HG02973 (cell line): ENCODE data around the gene SNAPC4.

ENCODE experiments used
- ATAC-seq: cut with Tn5 transposase; IDR thresholded peaks from one replicate; pipeline ENCODE4 v1.9.1; 2021; ENCODE audit warnings: moderate library complexity; ENCODE audit not compliant: unreplicated experiment

Gene SNAPC4

GRCh38 chr9:136393531-136393930 is 6.4 kb downstream of the SNAPC4 start:
- no peak for ATAC-seq

- ATAC-seq: no peak
These were observed 7.2 kb downstream of the SNAPC4 start for GRCh38 chr9:136392538-136393449.

GRCh38 chr9:136391737-136392537 is 8.0 kb downstream of the SNAPC4 start:
- ATAC-seq: no peak

DNA sequence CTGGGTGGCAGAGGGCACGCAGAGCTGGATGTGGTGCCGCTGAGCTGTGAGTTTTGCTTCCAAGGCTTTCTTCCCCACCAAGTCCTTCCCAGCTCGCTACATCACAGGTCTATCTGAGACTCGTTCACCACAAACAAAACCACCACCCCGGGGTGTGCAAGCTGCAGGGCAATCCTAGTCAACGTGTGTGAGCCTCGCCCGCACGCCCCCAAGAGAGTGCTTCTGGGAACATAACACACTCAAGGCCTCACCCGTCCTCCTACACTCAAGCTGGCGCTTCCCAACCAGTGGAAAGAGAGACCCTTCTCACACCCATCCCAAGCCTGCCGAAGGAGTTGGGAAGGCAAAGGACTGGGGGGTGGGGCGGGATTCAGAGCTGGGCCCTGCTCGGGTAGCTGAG is 10.6 kb downstream of the SNAPC4 start:
- ATAC-seq: no peak

GRCh38 chr9:136387217-136387616 is 12.8 kb downstream of the SNAPC4 start:
- ATAC-seq: no peak

GRCh38 chr9:136386018-136386417 is 14.0 kb downstream of the SNAPC4 start:
- no peak for ATAC-seq

- ATAC-seq: no peak
These were observed 15.0 kb downstream of the SNAPC4 start for GRCh38 chr9:136385015-136385414.

DNA sequence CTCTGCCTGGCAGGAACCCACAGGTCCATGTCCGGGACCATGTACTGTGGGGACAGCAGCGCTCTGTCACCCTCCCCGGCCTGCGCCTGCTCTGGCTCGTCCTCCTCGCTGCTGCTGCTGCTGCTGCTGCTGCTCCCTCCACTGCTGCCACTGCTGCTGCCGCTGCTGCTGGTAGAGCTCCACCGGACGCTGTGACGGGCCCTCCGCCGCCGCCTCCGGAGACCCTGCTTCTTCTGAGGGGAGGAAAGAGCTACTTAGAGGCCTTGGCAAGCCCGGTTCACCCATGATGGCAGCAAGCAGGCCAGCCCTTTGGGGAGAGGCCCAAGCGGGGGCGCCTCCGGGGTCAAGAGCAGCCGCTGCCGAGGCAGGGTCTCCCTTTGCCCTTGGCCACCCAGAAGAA is 16.5 kb downstream of the SNAPC4 start:
- no peak for ATAC-seq

DNA sequence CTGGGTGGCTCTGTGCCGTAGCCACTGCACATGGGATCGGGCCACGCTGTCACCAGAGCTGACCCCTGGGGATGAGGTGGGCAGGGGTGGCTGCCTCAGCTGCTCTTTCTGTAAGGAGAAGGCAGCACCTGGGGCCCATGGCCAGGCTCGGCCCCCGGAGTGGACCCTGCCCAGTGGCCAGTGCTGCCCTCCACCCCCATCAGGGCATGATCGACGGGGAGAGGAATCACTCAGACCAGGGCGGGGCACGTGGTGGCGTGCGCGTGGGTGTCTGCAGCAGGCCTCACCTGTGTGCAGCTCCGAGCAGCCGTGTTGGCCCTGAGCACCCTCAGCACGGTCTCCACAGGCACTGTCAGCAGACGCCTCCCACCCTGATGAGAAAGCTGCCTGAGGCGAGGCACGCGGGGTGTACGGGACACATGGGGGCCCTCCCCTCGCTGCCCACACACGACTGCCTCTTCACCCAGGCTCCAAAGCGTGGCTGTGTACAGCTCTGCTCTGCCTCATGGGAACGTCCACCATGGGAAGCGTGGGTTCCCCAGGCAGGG is 17.9 kb downstream of the SNAPC4 start:
- ATAC-seq: no peak

DNA sequence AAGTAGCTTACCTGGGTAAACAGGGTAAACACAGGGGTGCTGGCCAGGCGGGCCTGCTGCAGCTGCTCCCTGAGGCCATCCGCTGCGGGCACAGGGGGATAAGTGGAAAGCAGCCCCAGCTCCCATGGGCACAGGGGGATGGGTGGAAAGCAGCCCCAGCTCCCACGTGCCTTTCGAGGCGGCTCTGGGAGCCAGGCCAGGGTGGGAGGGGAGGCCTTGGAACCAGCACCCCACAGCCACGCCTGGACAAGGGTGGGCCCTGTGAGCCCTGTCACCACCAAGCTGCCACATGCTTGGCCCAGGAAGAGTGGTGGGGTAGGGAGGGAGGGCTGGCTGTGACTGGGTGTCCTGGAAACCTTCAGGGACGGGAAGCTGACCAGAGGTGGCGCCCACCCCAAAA is 18.7 kb downstream of the SNAPC4 start:
- no peak for ATAC-seq

DNA sequence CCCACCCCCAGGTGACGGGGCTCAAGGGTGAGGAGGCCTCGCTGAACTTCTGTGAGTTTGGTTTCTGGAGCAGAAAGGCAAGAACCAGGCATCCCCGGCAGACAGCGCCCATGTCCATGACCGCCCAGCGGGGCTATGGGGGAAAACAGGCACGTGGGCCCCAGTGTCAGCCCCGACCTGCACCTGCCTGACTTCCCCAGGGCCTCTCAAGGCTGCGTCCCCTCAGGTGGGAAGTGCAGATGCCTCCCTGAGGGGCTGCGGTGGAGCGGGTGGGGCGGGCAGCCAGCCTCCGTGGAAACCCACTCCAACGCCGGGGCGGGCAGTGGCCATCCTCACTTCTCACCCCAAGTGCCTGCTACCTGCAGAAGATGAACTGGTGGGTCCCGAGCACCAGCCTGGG is 19.6 kb downstream of the SNAPC4 start:
- no peak for ATAC-seq

DNA sequence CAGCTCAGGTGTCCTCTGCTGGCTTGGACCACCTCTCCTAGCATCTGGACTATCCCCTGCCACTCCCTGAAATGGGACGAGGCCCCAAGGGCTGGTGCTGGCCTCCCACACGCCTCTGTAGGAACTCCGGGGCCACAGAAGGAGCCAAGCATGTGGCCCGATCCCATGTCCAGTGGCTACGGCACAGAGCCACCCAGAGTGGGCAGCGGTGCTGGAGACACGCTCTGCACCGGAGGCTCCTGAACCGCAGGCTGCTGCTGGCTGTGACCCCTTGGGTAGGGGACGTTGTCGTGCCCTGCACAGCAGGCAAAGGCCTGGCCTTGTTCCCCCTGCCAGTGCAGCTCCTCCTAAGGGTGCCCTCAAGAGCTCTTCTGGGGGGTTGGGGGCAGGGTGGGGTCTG is 20.1 kb downstream of the SNAPC4 start:
- ATAC-seq: no peak

GRCh38 chr9:136379401-136379800 is 20.6 kb downstream of the SNAPC4 start:
- no peak for ATAC-seq

DNA sequence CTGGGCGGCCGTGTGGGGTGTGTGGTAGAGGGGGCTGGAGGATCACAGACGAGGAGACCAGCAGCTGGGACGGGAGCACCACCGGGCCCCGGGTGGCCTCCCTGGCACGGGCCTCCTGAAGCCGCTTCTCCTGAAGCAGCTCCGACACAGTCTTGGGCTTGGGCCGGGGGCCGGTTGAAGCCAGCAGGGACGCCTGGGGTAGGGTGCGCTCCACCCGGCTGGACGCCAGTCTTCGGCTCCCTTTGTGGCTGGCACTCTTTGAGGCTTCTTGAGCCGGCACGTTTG is 21.0 kb downstream of the SNAPC4 start:
- ATAC-seq: no peak

DNA sequence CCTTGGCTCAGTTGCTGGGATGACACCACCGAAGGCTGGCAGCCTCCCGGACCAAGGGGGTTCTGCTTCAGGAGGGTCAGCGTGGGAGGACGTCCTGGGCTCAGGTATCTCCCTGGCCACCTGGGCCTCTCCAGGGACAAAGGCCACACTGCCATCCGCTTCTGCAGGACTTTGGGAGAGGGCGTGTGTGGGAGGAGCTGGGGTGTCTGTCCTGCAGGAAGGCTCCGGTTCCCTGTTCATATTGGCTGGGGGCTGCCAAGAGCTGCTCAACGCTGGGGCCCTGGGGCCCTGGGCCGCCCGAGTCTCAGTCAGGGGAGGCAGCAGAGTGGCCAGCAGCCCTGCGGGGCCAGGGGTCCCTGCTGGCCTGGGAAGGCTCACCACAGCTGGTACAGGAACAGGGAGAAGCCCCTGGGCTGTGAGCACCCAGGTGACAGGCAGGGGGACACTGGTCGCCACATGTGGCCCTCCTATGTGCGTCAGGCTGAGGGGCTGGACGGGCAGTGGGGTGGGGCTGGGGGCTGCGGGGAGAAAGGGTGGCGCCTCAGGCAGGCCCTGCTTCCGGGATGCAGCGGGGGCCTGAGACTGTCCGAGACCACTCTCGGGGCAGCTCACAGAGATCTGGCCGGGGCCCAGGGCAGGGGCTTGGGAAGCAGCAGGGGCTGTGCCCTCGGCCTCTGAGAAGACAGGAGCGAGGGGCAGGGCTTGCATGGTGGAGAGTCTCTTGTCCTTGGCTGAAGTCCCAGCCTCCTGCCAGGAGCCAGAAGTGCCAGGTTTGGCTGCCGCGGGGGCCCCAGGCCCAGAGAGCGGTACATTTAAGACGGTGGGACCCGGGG is 21.6 kb downstream of the SNAPC4 start:
- ATAC-seq: no peak

- ATAC-seq: no peak
These were observed 22.4 kb downstream of the SNAPC4 start for GRCh38 chr9:136377341-136378169.

DNA sequence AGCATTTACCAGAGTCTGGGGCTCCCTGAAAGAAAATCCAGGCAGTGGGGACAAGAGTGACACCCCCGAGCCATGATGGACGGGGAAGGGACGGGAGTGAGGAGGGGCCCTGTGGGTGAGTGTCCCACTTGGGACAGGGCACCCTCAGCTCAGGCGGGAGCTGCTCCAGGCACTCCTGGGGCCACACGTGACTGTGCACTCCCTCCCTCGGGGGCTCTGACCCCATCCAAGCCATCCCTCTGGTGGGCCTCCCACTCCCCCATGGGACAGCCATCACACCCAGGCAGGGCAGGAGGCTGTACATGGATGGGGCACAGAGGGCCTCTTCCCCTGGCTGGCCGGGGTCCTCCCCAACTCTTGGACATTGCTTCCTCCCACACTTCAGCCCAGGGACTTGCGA is 23.5 kb downstream of the SNAPC4 start:
- ATAC-seq: no peak

- no peak for ATAC-seq
These were observed 24.9 kb downstream of the SNAPC4 start for GRCh38 chr9:136375096-136375495.

GRCh38 chr9:136374183-136374575 is 25.8 kb downstream of the SNAPC4 start:
- no peak for ATAC-seq
